GM19035 (cell line): ENCODE measurements around the gene PDE9A.

Source experiments
- ATAC-seq: cut with Tn5 transposase; IDR thresholded peaks from one replicate; pipeline ENCODE4 v1.9.1; 2021; ENCODE audit not compliant: unreplicated experiment

The PDE9A gene

DNA sequence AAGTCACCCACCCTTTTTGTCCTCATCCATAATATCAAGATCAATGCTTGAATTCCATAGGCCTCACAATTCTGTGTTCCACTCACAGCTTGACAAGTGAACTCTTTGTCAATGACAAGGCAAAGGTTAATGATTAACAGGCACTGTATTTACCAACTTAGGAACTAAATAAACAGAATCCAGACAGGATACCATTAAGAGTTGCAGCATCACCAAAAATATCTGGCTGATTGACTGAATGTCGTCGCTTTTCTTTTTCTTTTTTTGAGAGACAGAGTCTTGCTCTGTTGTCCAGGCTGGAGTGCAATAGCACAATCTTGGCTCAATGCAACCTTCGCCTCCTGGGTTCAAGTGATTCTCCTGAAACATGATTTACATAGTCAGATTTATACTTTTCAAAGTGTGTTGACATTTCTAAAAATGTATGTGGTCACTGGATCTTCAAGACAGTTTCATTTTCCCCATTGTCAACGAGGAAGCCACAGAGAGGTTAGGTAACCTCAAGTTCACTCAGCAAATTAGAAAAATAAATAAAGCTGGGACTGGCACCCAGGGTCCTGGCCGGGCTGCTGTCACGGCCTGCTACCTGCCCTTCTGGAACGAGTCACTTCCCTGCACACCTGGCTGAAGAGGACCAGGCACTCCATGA is 81.0 kb downstream of the PDE9A start:
- ATAC-seq = no peak

DNA sequence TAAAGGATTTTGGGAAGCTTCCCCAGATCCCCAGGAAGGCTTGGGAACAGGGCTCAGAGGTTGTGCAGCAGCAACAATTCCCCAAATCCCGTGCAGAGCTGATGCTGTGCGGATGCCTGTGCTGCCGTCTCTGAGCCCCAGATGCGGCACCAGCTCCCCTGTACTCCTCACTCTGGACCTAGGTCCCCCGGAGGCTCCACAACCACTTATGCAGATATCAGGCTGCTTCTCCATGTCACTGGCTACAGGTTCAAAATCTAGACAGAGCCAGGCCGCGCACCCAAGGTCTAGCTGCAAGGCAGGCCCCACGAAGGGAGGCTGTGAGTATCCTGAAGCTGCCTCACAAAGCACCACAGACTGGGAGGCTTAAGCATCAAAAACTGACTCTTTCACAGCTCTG is 81.6 kb downstream of the PDE9A start:
- ATAC-seq = no peak

DNA sequence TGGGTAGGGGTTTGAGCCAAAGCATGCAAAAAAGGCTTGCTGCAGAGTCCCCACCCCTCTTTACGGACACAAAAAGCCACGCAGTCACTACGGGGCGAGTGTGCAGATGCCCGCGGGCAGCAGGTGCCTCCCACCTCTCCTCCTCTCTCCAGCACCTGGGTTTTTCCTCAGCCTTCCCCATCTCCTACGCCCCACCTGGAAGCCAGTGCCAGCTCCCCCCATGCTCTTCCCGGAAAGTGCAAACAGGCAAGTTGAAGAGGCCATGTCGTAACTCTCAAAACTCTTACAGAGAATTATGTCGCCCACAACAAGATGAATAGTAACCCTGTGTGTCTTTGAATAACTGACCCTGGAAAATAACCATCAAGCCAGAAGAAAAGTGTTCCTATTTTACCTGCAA is 82.5 kb downstream of the PDE9A start:
- no peak for ATAC-seq

DNA sequence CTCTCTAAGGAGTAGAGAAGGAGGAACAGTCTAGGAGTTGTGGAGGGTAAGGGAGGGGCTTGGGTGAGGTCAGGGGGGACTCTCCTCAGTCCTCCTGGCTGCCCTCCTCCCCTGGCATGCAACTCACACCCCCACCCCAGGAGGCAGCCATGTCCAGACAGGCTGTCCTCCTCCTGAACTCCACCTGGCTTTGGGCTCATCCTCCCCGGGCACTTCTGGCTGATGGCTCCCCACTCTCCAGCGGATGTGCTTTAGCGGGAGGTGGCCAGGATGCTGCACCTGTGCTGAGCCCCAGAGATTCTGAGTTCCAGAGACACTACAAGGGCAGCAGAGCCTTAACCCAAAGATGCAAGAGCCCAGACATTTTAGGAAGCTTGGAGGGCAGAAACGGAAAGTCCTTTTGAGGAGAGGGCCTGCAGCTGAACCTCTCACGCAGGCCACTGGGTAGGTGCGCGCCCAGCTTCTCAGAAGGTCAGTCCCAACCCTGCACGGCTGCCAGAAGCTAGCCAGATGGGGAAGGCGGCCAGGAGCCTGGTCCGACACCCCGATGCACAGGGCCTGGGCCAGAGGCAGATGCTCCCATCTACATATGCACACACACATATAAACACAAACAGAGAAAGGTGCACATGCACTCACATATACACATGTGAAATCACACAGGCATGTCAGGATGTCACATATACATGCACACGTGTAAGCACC is 83.4 kb downstream of the PDE9A start:
- no peak for ATAC-seq

DNA sequence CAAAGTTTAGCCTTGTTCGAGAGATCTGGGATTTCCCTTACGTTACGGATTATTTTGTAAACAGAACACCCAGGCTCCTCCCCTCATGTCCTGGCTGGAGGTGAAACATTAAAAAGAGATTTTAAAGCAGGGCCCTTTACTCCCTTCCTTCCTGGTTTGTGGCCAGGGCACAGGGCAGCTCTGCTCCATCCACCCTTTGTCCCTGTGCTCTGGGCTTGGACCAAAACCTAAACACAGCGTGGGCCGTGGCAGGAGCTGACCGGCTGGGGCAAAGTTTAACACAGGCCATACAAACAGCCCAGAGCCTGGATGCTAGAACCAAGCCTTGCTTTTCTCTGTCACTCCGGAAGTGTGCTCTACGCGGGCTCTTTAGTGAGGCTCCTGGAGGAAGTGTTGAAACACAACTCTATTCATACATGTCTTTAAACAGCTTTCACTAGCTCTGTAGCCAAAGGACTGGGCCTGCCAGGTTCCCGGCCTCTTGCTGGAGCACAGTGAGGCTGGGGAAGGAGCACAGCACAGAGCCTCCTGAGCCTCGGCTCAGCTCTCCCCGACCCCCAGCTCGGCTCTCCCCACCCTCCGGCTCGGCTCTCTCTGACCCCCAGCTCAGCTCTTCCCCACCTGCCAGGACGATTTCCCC is 84.7 kb downstream of the PDE9A start:
- ATAC-seq = no peak

DNA sequence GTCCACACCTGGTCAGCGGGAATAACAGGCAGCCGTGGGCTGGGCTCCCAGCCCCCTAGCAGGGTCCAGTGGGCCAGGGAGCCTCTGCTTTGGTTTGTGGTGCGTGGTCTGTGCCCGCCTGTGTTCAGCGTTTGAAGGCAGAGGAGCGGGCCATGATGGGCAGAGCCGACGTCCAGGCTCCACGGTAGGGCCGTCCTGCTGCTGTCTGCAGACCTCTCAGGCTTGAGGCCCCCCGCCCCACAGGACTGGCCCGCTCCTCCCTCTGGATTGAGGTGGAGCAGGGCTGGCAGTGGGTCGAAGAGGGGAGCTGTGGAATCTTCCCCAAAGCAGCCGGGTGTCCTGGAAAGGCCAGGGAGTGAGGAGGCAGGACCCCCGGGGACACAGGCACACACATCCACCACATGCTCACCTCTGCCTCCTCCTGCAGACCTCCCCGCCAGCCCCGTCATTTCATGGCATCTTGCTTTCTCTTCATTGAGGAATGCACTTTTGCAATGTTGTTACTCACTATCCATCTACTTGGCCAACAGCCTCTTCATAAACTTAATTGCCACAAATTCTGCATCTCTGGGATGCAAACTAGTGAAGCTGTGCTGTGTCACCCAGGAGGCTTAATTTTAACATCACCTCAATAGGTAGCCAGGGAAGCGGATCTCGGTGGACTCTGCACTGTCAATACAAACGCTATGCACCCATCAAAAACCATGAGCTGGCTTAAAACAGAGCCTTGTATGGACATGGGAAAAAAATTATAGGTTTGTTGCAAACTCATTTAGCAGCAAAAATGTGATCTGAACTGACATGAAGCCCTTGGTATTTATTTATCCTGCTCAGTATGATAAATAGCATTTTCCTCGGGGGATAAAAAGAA is 85.9 kb downstream of the PDE9A start:
- no peak for ATAC-seq

DNA sequence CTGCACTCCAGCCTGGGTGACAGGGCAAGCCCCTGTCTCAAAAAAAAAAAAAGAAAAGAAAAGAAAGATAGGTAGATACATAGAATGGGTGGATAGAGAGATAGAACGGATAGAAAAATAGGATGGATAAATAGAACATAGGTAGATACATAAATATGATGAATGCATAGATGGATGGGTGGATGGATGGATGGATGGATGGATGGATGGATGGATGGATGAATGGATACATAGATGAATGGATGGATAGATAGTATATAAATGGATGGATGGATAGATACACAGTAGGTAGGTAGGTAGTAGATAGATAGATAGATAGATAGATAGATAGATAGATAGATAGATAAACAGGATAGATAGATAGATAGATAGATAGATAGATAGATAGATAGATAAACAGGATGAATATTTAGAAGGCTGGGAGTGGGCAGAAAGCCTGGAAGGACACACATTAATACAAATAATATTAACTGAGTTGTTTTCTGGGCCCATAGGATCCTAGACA is 87.0 kb downstream of the PDE9A start:
- ATAC-seq = no peak

DNA sequence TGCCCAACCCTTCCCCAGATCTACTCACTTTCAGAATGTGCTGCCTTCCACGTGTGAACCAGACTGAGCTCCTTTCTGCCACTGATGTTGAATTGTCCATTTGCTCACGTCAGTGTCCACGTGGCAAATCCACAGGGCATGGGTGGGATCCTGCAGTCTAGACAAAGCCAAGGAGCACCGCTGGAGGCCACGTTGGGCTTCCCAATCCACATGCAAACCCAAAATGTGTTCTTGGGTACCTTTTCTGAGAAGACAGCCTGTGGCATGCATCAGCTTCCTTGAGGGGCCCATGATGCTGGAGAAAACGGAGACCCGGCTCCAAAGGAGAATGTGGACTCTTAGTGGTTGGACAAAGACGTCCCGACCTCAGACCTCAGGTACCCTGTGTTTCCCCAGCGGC is 87.6 kb downstream of the PDE9A start:
- ATAC-seq = no peak

DNA sequence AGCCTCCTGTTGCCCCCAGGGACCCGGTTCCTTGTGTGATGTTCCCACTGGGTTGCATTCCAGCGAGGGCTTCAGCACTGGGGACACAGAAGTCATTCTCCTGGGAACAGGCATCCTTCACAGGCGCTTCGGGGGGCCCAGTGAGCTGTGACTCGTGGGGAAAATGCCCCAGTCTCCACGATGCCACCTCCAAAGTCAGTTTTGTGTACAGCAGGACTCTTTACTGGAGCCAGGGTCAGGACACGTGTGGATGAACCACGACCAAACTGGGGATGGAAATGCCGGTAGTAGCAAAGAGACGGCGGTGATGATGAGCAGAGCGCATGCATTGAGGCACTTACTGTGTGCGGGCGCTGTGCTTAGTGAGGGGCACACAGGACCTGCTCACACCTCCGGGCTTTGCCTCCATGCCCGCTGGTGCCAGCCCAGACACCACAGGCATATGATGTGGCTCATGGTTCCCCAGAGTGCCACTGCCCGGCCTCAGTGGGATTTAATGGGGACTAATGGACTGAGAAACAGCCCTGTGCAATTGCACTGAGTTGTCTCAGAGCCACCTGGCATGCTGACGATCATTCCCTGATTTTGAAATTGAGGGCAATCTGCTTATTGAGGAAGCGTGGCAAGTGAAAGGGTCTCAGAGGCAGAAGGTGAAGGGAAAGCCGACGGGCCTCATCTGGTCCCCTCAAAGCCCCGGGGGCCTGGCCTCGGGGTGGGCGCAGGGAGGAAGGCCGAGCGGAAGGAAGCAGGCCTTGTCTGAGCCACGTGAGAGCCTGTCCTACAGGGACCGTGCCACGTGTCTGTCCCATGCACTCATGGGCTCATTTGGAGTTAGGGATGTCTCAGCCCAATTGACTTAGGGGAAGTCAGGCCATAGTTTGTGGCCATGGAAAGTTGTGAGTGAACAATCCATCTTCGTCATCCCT is 91.4 kb downstream of the PDE9A start:
- ATAC-seq = no peak

DNA sequence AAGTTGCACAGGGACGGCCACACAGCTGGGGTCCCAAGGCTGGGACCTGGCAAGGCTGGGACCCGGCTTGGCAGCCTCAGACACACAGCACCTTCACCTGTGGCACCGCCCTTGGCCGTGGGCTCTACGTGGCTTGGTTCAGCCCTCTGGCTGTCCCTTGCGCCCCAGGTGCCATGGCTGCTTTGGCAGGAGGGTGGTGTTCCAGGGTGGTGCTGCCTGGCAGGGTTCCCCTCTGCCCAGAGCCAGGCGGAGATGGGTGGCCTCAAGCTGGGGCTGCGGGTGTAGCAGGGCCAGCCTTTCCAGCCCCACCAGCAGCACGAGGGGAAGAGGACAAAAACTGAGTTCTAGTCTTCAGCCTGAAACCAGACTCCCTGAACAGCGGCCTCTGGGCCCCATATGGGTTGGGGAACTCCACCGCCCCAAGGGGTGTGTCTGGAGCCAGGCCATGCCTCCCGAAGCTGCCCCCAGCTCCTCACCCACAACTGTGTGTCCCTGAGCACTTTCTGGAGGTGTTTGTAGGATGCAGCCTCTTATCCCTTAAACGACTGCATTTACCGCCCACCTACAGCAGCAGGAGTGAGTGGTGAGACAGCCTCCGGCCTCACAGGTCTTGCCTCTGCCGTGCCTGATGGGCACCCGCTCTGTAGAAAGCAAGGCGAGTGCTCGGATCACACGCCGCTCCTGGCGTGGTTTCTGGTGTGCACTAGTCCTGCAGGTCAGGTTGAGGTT is 92.3 kb downstream of the PDE9A start:
- ATAC-seq = no peak

DNA sequence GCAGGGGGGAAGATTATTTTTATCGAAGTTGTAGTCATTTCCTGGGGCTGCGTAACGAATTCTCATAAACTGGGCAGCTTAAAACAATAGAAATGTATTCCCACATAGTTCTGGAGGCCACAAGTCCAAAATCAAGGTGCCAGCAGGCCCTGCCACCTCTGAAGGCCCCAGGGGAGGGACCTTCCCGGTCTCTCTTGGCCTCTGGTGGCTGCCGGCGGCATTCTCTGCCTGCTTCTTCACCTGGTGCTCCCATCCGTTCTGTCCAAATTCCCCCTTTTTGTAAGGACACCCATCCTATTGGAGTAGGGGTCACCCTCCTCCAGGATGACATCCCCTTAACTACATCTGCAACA is 92.8 kb downstream of the PDE9A start:
- no peak for ATAC-seq

DNA sequence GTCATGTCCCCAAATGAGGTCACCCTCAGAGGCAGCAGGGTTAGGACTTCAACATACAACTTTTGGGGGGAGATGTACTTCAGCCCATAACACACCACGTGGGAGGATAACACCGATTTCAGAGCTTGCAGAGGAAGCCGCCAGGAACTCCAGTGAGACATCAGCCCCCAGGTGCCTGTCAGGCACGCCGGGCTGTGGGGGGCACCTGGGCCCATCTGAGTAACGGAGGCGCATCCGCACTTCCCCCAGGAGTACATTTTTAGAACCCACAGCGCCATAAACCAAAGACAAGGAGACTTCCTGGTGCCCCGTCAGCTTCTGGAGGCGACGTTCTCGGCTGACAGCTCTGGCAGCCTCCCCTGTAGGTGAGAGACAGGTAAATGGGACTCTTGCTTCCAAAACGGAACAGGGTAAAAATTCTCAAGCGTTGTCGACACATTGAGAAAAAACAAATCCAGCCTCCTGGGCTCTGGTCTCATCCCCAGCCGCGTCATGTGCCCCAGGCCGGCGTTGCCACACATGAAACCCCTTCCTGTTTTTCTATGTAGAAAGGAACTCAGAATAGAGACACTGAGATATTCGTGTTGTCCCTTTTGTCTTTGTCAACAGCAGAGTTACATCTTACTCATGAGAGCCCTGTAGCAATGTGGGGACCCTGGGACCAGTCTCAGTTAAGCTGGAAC is 93.3 kb downstream of the PDE9A start:
- ATAC-seq = no peak

DNA sequence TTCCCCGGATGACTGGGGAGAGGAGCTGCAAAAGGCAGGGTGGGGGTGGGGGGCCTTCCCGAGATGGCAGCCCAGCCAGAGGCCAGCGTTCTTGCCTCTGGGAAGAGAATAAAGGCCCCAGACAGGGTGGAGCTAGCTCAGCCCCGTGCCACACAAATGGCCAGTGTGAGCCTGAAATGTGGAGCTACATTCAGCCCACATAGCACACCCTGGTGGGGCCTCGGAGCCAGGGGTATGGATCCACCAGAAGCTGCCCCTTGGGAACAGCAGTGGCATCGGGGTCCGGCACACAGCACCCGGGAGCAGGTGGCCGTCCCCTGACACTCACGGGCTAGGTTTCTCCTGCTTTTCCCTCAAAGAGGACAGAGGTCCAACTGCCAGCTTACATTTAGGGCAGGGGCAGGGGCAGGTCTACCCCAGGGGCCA is 93.9 kb downstream of the PDE9A start:
- ATAC-seq = no peak

DNA sequence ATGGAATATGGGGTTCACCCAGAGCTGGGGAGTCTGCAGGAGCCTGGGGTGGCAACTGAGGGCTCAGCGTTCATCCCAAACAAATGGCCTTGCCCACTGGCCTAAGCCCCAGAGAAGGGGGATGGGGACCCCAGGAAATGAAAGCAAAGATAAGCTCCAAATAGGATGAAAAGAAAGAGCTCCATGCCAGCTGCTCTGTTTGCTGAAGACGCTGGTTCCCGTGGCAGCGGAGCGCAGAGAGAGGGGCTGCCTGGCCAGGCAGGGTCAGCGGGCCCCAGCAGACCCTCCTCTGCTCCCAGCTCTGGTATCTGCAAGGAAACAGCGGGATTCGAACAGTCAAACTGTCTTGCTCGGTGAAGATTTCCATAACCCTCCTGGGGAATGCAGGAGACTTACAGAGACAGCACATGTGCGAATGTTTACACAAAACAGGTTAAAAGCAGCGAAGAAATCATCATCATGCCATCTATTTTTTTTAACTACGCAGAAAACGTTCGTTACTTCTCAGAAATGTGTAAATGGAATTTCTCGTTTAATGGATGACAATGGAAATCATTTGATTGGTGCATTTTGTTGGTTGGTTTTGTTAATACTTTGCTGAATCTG is 94.4 kb downstream of the PDE9A start:
- no peak for ATAC-seq

DNA sequence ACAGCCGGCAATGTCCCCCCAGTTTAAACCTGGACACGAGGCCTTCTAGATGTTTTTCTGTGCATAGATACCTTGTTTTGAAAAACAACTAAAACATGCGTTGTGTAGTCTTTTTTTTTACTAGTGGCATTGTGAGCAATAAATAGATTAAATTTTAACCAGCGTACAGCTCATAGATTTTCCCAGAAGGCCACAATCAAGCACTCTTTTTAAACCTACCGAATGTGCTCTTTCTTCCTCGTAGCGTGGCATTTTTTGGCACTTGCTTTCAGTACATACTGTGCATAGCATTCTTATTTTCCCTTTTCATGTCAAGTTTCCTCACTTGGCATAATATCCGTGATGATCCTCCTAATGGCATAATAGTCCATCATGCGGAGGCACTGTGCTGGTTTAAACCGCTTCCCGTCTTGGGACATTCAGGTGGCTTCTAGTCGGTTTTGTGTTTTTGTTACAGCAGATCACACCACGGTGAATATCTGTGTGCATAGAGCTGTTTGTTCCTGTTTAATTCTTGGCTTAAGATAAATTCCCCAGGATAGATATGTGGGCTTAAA is 95.3 kb downstream of the PDE9A start:
- ATAC-seq = no peak

DNA sequence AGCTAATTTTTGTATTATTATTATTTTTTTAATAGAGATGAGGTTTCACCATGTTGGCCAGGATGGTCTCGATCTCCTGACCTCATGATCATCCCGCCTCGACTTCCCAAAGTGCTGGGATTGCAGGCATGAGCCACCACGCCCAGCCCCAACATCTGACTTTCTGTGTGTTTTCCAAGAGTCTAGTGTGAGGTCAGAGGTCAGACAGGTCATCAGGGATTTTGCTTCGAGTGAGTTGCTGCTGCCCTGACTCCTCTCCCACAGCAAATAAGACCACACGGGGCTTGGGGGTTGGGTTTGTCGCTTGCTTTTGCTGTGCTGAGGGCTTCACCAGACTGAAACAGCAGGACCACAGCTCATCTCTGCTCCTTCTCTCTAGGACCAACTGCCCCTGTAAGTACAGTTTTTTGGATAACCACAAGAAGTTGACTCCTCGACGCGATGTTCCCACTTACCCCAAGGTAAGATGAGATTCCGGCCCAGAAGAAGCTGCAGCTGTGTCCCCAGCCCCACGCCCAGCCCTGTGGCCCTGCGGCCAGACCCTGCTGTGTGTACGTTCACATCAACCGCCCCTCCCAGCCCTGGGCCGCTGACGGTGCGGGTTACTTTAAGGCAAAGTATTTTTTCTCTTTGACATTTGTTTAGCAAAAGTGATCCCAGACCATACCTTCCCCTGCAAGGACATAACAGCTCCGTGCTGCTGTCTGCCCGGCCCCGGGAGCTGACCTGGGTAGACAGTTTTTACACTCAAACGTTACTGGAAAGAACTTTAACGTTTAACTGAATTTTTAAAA is 97.5 kb downstream of the PDE9A start:
- no peak for ATAC-seq

DNA sequence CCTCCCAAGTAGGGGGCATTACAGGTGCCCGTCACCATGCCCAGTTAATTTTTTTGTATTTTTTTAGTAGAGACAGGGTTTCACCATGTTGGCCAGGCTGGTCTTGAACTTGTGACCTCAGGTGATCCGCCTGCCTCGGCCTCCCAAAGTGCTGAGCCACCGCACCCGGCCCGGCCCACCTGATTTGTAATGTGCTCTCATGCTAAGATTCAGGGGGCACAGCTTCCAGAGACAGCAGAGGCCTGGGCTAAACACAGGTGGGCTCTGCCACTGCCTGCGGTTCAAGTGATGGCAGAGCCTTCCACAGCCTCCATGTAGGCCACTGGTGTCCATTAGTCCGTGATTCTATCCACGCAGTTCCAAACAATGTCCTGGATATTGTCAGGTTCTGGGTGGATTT is 98.4 kb downstream of the PDE9A start:
- no peak for ATAC-seq

DNA sequence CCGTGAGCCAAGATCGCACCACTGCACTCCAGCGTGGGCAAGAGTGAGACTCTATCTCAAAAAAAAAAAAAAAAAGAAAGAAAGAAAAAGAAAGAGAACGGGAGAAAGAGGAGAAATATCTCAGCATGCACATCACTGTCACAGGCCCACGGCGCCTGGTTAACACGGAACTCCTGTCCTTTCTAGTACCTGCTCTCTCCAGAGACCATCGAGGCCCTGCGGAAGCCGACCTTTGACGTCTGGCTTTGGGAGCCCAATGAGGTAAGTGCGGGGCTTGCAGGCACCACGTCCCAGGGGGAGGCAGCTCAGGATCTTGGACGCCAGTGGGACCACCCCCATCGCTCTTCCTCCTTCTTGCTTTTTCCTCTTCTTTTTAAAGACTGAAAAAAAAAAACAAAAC is 100.4 kb downstream of the PDE9A start:
- ATAC-seq = no peak
